ENCODE measurements around the gene SYTL3.
A peak's percentile ranks its signal among the peaks of the same experiment; 100 is the strongest.
"Not testable (repeated sequence)": the region's sequence is repeated elsewhere in the genome, so short reads cannot be mapped to it uniquely, and the experiment has no call there.

The SYTL3 gene

DNA sequence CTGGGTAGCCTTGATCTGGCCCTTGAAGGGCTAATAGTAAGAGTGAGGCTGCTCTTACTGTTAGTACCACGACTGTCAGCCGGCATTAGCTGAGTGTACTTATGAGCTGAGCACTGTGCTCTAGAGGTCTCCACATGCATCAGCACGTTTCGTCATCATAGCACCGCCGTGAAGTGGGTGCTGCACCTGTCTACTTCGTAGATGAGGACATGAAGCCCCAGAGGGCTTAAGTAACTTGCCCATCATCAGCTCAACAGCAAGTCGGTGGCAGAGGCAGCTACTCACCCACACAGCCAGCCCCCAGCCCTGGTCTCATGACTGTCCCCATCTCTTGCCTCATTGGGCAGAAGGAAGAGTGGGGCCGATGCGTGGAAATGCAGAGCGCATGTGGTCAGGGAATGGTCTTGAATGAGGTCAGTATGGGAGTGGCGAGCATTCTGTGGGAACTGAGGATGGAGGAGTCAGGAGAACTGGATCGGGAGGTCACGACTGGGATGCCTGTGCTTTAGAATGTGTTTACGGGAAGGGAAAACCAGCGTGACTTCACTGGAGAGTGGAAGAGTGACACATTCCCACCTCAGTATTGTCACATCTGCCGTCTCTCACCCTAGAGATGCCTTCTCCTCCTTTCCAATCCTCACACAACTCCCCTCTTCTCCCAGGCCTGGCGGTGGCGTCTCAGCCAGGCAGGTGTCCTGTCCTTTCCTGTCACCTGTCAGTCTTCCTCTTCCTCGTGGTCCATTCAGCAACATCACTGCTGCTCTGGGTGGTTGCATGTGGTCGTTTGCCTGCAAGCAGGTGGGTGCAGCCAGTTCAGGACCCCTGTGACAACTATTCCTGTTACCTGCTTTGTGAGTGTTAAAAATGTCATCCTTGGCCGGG is 6.0 kb downstream of the SYTL3 start:
- no peaks in the 10 kb centered on the region for H3K9me3 Mint-ChIP-seq
- no peak for DNase-seq (ENCODE audit: low spot score)
- peaks cover 65% of the 10 kb centered on the region for H3K4me1 Mint-ChIP-seq (ENCODE audit: low read depth)
- no peaks in the 10 kb centered on the region for H3K27me3 Mint-ChIP-seq (ENCODE audit: low read depth)
- H3K36me3 Mint-ChIP-seq (ENCODE audit: low read depth), result peaks cover 55% of the 10 kb centered on the region
- peak overlapping the region; percentile 98 for H3K27ac Mint-ChIP-seq
- peak overlapping the region; percentile 81 for H3K4me3 Mint-ChIP-seq

DNA sequence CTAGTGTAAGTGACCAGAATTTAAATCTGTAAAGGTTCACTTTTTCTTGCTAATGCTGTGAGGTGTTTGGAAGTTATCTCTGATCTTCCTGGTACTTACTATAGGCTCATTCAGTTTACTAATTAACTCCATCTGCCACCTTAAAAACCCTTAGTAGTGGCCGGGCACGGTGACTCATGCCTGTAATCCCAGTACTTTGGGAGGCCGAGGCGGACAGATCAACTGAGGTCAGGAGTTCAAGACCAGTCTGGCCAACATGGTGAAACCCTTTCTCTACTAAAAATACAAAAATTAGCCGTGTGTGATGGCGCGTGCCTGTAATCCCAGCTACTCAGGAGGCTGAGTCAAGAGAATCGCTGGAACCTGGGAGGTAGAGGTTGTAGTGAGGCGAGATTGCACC is 7.1 kb downstream of the SYTL3 start:
- H3K4me3 Mint-ChIP-seq; H3K9me3 Mint-ChIP-seq; DNase-seq (ENCODE audit: low spot score); H3K27me3 Mint-ChIP-seq (ENCODE audit: low read depth): not testable (repeated sequence)
- Mint-ChIP-seq H3K4me1 (ENCODE audit: low read depth) (peaks cover 62% of the 10 kb centered on the region), H3K36me3 (ENCODE audit: low read depth) (peaks cover 53% of the 10 kb centered on the region), H3K27ac (peak overlapping the region; percentile 45)

- Mint-ChIP-seq H3K27ac (peak overlapping the region; percentile 67), H3K9me3 (no peaks in the 10 kb centered on the region), H3K36me3 (ENCODE audit: low read depth) (peaks cover 53% of the 10 kb centered on the region), H3K27me3 (ENCODE audit: low read depth) (no peaks in the 10 kb centered on the region), H3K4me3 (peak overlapping the region; percentile 21), H3K4me1 (ENCODE audit: low read depth) (peaks cover 38% of the 10 kb centered on the region)
- DNase-seq (ENCODE audit: low spot score), result no peak
Measured at GRCh38 chr6:158660333-158660754, 10.5 kb downstream of the SYTL3 start.

DNA sequence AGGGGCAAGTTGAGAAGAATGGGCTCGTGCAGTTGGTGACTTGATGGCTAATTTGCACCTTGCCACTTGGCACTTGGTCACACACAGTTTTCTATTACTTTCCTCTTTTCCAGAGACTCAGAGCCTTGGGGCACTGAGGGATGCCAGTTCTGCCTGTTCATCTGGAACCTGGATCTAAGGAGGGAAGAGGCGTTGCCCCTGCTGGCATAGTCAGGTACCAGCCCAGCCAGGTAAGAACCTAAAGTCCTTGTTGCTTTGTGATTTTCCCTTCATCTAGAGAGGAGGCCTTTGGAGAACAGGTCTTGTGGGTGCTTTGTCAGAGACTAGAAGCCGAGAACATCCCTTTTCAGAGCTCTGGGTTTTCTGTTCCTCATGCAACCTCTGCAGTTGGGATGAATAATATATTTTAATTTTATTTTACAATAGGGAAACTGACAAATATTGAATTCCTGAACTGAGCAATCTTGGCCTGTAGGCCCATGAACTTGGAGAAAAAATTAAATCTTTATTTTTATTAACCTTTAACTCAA is 11.4 kb downstream of the SYTL3 start:
- Mint-ChIP-seq H3K27me3 (ENCODE audit: low read depth) (no peaks in the 10 kb centered on the region), H3K36me3 (ENCODE audit: low read depth) (peaks cover 44% of the 10 kb centered on the region), H3K4me3 (no peak overlapping the region), H3K27ac (no peak overlapping the region), H3K9me3 (no peaks in the 10 kb centered on the region), H3K4me1 (ENCODE audit: low read depth) (peaks cover 29% of the 10 kb centered on the region)
- no peak for DNase-seq (ENCODE audit: low spot score)

DNA sequence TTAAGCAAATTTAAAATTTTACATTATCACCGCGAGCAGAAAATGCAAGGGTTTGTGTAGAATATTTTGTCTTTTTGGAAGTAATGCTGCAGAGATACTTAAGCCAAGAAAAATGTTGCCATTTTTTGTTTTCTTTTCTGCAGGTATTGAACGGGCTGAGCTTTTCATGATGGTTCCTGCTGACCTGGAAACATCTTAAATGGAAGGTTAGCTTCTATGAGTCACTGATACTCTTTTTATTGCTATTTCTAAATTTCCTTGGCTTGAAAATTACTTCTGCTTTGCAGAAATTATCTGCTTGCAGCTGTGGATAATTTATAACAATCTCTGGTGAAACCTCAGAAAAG is 12.7 kb downstream of the SYTL3 start:
- Mint-ChIP-seq H3K4me1 (ENCODE audit: low read depth) (peaks cover 21% of the 10 kb centered on the region), H3K9me3 (no peaks in the 10 kb centered on the region), H3K36me3 (ENCODE audit: low read depth) (peaks cover 55% of the 10 kb centered on the region), H3K4me3 (no peak overlapping the region), H3K27ac (no peak overlapping the region), H3K27me3 (ENCODE audit: low read depth) (no peaks in the 10 kb centered on the region)
- no peak for DNase-seq (ENCODE audit: low spot score)

- peaks cover 58% of the 10 kb centered on the region for H3K36me3 Mint-ChIP-seq (ENCODE audit: low read depth)
- peaks cover 21% of the 10 kb centered on the region for H3K4me1 Mint-ChIP-seq (ENCODE audit: low read depth)
- H3K27ac Mint-ChIP-seq, result peak overlapping the region; percentile 9
- H3K27me3 Mint-ChIP-seq (ENCODE audit: low read depth), result no peaks in the 10 kb centered on the region
- H3K4me3 Mint-ChIP-seq, result peak overlapping the region; percentile 3
- H3K9me3 Mint-ChIP-seq, result no peaks in the 10 kb centered on the region
- no peak for DNase-seq (ENCODE audit: low spot score)
Measured at GRCh38 chr6:158662954-158663624, 13.2 kb downstream of the SYTL3 start.

- Mint-ChIP-seq H3K4me3 (no peak overlapping the region), H3K27me3 (ENCODE audit: low read depth) (no peaks in the 10 kb centered on the region), H3K27ac (peak overlapping the region; percentile 9), H3K4me1 (ENCODE audit: low read depth) (peaks cover 24% of the 10 kb centered on the region), H3K9me3 (no peaks in the 10 kb centered on the region), H3K36me3 (ENCODE audit: low read depth) (peaks cover 61% of the 10 kb centered on the region)
- no peak for DNase-seq (ENCODE audit: low spot score)
Measured at GRCh38 chr6:158663625-158664165, 13.8 kb downstream of the SYTL3 start.

- no peak for DNase-seq (ENCODE audit: low spot score)
- peaks cover 62% of the 10 kb centered on the region for H3K36me3 Mint-ChIP-seq (ENCODE audit: low read depth)
- no peaks in the 10 kb centered on the region for H3K27me3 Mint-ChIP-seq (ENCODE audit: low read depth)
- H3K4me3 Mint-ChIP-seq, result no peak overlapping the region
- peaks cover 17% of the 10 kb centered on the region for H3K4me1 Mint-ChIP-seq (ENCODE audit: low read depth)
- H3K9me3 Mint-ChIP-seq, result no peaks in the 10 kb centered on the region
- H3K27ac Mint-ChIP-seq, result no peak overlapping the region
Measured at GRCh38 chr6:158665332-158665731, 15.5 kb downstream of the SYTL3 start.

- H3K36me3 Mint-ChIP-seq (ENCODE audit: low read depth), result peaks cover 59% of the 10 kb centered on the region
- no peak for DNase-seq (ENCODE audit: low spot score)
- H3K4me1 Mint-ChIP-seq (ENCODE audit: low read depth), result peaks cover 10% of the 10 kb centered on the region
- H3K27me3 Mint-ChIP-seq (ENCODE audit: low read depth), result no peaks in the 10 kb centered on the region
- H3K4me3 Mint-ChIP-seq, result no peak overlapping the region
- no peak overlapping the region for H3K27ac Mint-ChIP-seq
- H3K9me3 Mint-ChIP-seq, result no peaks in the 10 kb centered on the region
Measured at GRCh38 chr6:158666628-158667359, 16.9 kb downstream of the SYTL3 start.

DNA sequence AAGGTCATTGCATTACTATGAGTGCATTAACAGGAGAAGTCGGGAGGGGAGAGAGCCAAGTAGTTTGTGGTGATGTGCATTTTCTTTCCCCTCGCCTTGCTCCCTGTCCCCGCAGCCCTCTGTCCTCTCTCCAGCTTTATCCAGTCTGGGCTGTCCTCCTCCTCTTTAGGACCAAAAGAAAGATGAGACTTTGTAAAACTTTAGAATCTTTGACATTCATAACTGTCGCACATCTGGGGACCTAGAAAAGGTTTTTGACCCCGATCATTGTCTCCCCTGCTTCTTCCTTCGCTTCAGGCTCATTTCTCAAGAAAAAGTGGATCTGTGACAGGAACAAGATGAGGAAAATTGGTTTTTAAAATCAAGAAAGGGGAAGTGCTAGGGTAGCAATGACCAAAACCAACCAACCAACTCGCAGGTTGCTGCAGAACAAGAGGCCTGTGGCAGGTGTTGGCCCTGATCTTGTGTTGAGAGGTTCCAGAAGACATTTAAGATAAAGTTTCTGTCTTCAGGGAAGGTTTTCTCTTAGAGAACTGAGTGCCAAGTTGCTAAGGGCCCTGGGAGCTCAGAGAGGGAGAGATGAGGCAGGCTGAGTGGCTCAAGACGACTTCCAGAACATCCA is 17.6 kb downstream of the SYTL3 start:
- peaks cover 10% of the 10 kb centered on the region for H3K4me1 Mint-ChIP-seq (ENCODE audit: low read depth)
- H3K36me3 Mint-ChIP-seq (ENCODE audit: low read depth), result peaks cover 55% of the 10 kb centered on the region
- no peaks in the 10 kb centered on the region for H3K9me3 Mint-ChIP-seq
- no peak overlapping the region for H3K27ac Mint-ChIP-seq
- H3K4me3 Mint-ChIP-seq, result no peak overlapping the region
- DNase-seq (ENCODE audit: low spot score), result no peak
- no peaks in the 10 kb centered on the region for H3K27me3 Mint-ChIP-seq (ENCODE audit: low read depth)

GRCh38 chr6:158668707-158669103 is 18.9 kb downstream of the SYTL3 start:
- peaks cover 8% of the 10 kb centered on the region for H3K4me1 Mint-ChIP-seq (ENCODE audit: low read depth)
- H3K9me3 Mint-ChIP-seq, result no peaks in the 10 kb centered on the region
- no peak overlapping the region for H3K4me3 Mint-ChIP-seq
- peaks cover 50% of the 10 kb centered on the region for H3K36me3 Mint-ChIP-seq (ENCODE audit: low read depth)
- H3K27me3 Mint-ChIP-seq (ENCODE audit: low read depth), result no peaks in the 10 kb centered on the region
- DNase-seq (ENCODE audit: low spot score), result no peak
- no peak overlapping the region for H3K27ac Mint-ChIP-seq

DNA sequence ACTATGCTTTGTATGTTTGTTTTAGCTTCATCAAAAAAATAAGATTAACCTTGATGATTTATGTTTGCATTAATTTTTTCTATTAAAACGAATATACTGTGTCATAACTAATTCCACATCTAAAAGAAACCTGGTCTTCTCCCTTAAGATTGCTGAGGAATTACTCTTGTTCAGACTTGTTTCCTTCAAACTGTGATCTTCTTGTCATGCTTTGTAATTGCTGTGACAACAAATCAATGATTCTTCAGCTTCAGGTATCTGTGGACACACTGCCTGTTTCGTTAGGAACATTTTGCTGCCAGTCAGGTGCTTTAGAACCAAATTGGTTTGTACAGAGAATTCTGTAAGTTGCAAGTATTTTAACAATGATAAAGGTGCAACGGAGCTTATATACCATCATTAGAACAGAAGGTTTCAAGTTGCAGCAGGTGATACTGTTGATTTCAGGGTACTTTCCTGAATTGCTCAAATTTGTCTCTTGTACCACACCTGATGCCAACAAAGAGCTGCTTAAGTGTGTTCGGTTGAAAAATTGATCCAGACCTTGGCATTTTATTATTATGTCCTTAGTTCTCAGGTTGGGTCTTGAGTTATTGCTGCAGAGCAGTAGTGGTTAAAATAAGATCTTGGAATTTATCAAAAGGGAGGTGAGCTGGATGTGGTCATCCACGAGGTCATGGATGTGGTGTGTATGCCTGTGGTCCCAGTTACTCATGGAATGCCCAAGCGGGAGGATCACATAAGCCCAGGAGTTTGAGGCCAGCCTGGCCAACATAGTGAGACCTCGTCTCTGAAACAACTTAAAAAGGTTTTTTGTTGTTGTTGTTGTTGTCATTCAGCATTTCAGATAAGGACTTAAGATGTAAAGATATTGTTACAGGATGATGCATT is 19.5 kb downstream of the SYTL3 start:
- no peaks in the 10 kb centered on the region for H3K9me3 Mint-ChIP-seq
- DNase-seq (ENCODE audit: low spot score), result no peak
- peaks cover 51% of the 10 kb centered on the region for H3K36me3 Mint-ChIP-seq (ENCODE audit: low read depth)
- no peaks in the 10 kb centered on the region for H3K27me3 Mint-ChIP-seq (ENCODE audit: low read depth)
- no peak overlapping the region for H3K4me3 Mint-ChIP-seq
- H3K27ac Mint-ChIP-seq, result no peak overlapping the region
- H3K4me1 Mint-ChIP-seq (ENCODE audit: low read depth), result peaks cover 8% of the 10 kb centered on the region

GRCh38 chr6:158672119-158672518 is 22.3 kb downstream of the SYTL3 start:
- not testable (repeated sequence) for H3K9me3 Mint-ChIP-seq; DNase-seq (ENCODE audit: low spot score); H3K4me1 Mint-ChIP-seq (ENCODE audit: low read depth); H3K4me3 Mint-ChIP-seq; H3K27me3 Mint-ChIP-seq (ENCODE audit: low read depth); H3K27ac Mint-ChIP-seq
- H3K36me3 Mint-ChIP-seq (ENCODE audit: low read depth), result peaks cover 56% of the 10 kb centered on the region

All from T-helper 2 cell treated with Interferon-gamma antibody and Interleukin-4, amounts not matched to agents 5 μg/mL and 100 μg/mL, for 36 hours (primary cell).